Panc1 (cell line): Measurements from ENCODE around the gene RRP7A.

Source experiments
- POLR2AphosphoS5 ChIP-seq: IDR thresholded peaks from 2 replicates; pipeline ENCODE4 v1.6.1; 2012; ENCODE audit warnings: mild to moderate bottlenecking, low read depth, low read length, moderate library complexity
- REST ChIP-seq, 2 experiments: IDR thresholded peaks; 2 replicates each; pipeline ENCODE4 v1.6.1; 2011 to 2012; ENCODE audit warnings: low read depth in 2 of 2, control low read depth in 1 of 2, low read length in 1 of 2, mild to moderate bottlenecking in 1 of 2, moderate library complexity in 1 of 2; ENCODE audit not compliant: insufficient read depth in 1 of 2
- SIN3A ChIP-seq: IDR thresholded peaks from 2 replicates; pipeline ENCODE4 v1.6.1; 2012; ENCODE audit warnings: low read depth, mild to moderate bottlenecking, low read length, moderate library complexity, borderline replicate concordance; ENCODE audit not compliant: insufficient read depth
- TCF7L2 ChIP-seq: IDR thresholded peaks from 2 replicates; pipeline ENCODE4 v1.6.1; 2011; ENCODE audit warnings: mild to moderate bottlenecking, low read depth, low read length, inconsistent platforms
- TF ChIP-seq, protein P1 (sequence below): fragments of 450-650 bp; IDR thresholded peaks from 2 replicates; pipeline ENCODE4 v1.5.1; 2017; ENCODE audit warnings: mild to moderate bottlenecking

GRCh38 chr22:42471441-42471840 is 48.2 kb downstream of the RRP7A start:
- TF ChIP-seq TCF7L2, result no peak
- TF ChIP-seq POLR2AphosphoS5, result no peak
- TF ChIP-seq, protein P1, sequence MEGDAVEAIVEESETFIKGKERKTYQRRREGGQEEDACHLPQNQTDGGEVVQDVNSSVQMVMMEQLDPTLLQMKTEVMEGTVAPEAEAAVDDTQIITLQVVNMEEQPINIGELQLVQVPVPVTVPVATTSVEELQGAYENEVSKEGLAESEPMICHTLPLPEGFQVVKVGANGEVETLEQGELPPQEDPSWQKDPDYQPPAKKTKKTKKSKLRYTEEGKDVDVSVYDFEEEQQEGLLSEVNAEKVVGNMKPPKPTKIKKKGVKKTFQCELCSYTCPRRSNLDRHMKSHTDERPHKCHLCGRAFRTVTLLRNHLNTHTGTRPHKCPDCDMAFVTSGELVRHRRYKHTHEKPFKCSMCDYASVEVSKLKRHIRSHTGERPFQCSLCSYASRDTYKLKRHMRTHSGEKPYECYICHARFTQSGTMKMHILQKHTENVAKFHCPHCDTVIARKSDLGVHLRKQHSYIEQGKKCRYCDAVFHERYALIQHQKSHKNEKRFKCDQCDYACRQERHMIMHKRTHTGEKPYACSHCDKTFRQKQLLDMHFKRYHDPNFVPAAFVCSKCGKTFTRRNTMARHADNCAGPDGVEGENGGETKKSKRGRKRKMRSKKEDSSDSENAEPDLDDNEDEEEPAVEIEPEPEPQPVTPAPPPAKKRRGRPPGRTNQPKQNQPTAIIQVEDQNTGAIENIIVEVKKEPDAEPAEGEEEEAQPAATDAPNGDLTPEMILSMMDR, result no peak
- TF ChIP-seq REST (IDR thresholded peaks at IDR 0.05; ENCODE audit: insufficient read depth in 1 of 2, low read depth in 2 of 2, low read length in 1 of 2), result no peak
- TF ChIP-seq SIN3A, result no peak
